A549 (cell line): ENCODE measurements around the gene LILRB4. TPM values are rescaled to one million over a fixed set of nuclear protein-coding genes. Genes with fewer than 3 reads are reported as not detected.
"Not testable (repeated sequence)": the region's sequence is repeated elsewhere in the genome, so short reads cannot be mapped to it uniquely, and the experiment has no call there.

Experiments used
- ATAC-seq, 2 experiments: fragments of 200-7000 bp in 1 of 2; fragments of >200 bp in 1 of 2; cut with Nextera tagmentation in 1 of 2; cut with Tn5 transposase in 1 of 2; 3 replicates each; pipeline versions ENCODE4 v1.8.0 to v1.9.1; 2018 to 2020; ENCODE audit warnings: mild to moderate bottlenecking in 1 of 2, moderate library complexity in 1 of 2
- CTCF ChIA-PET: fragments of 300-600 bp; sonication (Branson Sonifier 250); formaldehyde crosslinking; extraction: SDS; loops from one replicate; lab custom pipeline; 2021; ENCODE audit warnings: antibody characterized with exemption, inconsistent platforms; lab: Yijun Ruan, JAX
- POLR2A ChIA-PET: fragments of 350-600 bp; formaldehyde crosslinking; extraction: SDS; loops from one replicate; lab custom pipeline; 2021; ENCODE audit warnings: antibody characterized with exemption, inconsistent platforms; lab: Yijun Ruan, JAX
- DNase-seq, 2 experiments: peaks; one replicate each; pipeline versions ENCODE4 v3.0.0 to v3.0.0-alpha.2; 2011 to 2016; ENCODE audit warnings: low read depth in 1 of 2, low spot score in 1 of 2
- FAIRE-seq: peaks from 2 replicates; lab custom pipeline; 2011; peaks lifted over from hg19 to GRCh38; lab: Jason Lieb, UNC
- H3K27ac ChIP-seq, 2 experiments: fragments of >200 bp; sonication (Bioruptor Twin); formaldehyde crosslinking; 3 replicates each; pipeline ENCODE4 v1.5.1; 2016 to 2017
- H3K4me1 ChIP-seq: fragments of >200 bp; sonication (Bioruptor Twin); formaldehyde crosslinking; 3 replicates; pipeline ENCODE4 v1.6.1; 2016
- H3K4me2 ChIP-seq: fragments of >200 bp; sonication (Bioruptor Twin); formaldehyde crosslinking; 3 replicates; pipeline ENCODE4 v1.6.1; 2016
- H3K4me3 ChIP-seq: fragments of >200 bp; sonication (Bioruptor Twin); formaldehyde crosslinking; 3 replicates; pipeline ENCODE4 v1.5.1; 2016
- H3K9me3 ChIP-seq: fragments of >200 bp; sonication (Bioruptor Twin); formaldehyde crosslinking; 3 replicates; pipeline ENCODE4 v1.6.1; 2016
- CEBPB ChIP-seq, 2 experiments: fragments of >200 bp in 1 of 2; sonication (Bioruptor Twin) in 1 of 2; formaldehyde crosslinking in 1 of 2; IDR thresholded peaks; 2 replicates each; pipeline ENCODE4 v1.6.1; 2012 to 2016
- EHF ChIP-seq: fragments of 250-450 bp; sonication (Bioruptor Pico); IDR thresholded peaks from 2 replicates; pipeline ENCODE4 v1.5.0; 2020; ENCODE audit warnings: mild to moderate bottlenecking
- FOXS1 ChIP-seq: fragments of 250-450 bp; sonication (Bioruptor Pico); IDR thresholded peaks from 2 replicates; pipeline ENCODE4 v1.5.0; 2020; ENCODE audit warnings: mild to moderate bottlenecking, moderate library complexity
- HEYL ChIP-seq: fragments of 250-450 bp; sonication (Bioruptor Pico); IDR thresholded peaks from 2 replicates; pipeline ENCODE4 v1.8.0; 2021; ENCODE audit warnings: mild to moderate bottlenecking, moderate library complexity
- HOXA7 ChIP-seq: fragments of 250-450 bp; sonication (Bioruptor Pico); IDR thresholded peaks from 2 replicates; pipeline ENCODE4 v1.5.0; 2020; ENCODE audit warnings: mild to moderate bottlenecking, moderate library complexity
- HOXB13 ChIP-seq: fragments of 250-450 bp; sonication (Bioruptor Pico); IDR thresholded peaks from 2 replicates; pipeline ENCODE4 v1.5.0; 2020; ENCODE audit warnings: low read depth, mild to moderate bottlenecking, moderate library complexity
- MAZ ChIP-seq: fragments of 150-350 bp; IDR thresholded peaks from 2 replicates; pipeline ENCODE4 v1.6.1; 2014; ENCODE audit warnings: antibody characterized with exemption, low read depth, low read length, borderline replicate concordance
- NFE2L2 ChIP-seq: fragments of 150-350 bp; conservative IDR thresholded peaks from 2 replicates; pipeline ENCODE4 v1.6.1; 2014; ENCODE audit warnings: low read length
- NPAS2 ChIP-seq: fragments of 250-450 bp; sonication (Bioruptor Pico); IDR thresholded peaks from 2 replicates; pipeline ENCODE4 v1.8.0; 2022; ENCODE audit warnings: mild to moderate bottlenecking, moderate library complexity, borderline replicate concordance
- POLR2AphosphoS2 ChIP-seq: conservative IDR thresholded peaks from 2 replicates; pipeline ENCODE4 v1.6.1; 2012; ENCODE audit warnings: low read length, improper control_type of control experiment, inconsistent platforms
- RCOR1 ChIP-seq: fragments of 150-350 bp; IDR thresholded peaks from 2 replicates; pipeline ENCODE4 v1.6.1; 2014; ENCODE audit warnings: antibody characterized with exemption, low read length, low read depth
- SMC3 ChIP-seq: fragments of >200 bp; sonication (Bioruptor Twin); formaldehyde crosslinking; IDR thresholded peaks from 3 replicates; pipeline ENCODE4 v1.6.1; 2018; ENCODE audit warnings: inconsistent platforms
- TFCP2L1 ChIP-seq: fragments of 250-450 bp; sonication (Bioruptor Pico); IDR thresholded peaks from 2 replicates; pipeline ENCODE4 v1.5.0; 2021; ENCODE audit warnings: mild to moderate bottlenecking
- TP53 ChIP-seq: fragments of 250-450 bp; sonication (Bioruptor Pico); IDR thresholded peaks from 2 replicates; pipeline ENCODE4 v1.5.0; 2021; ENCODE audit warnings: mild to moderate bottlenecking, moderate library complexity
- WGBS: methylation state at CpG from one replicate; pipeline ENCODE4 v1.1.6; 2017; ENCODE audit errors: missing lambda C conversion rate; 5-methylcytosine and 5-hydroxymethylcytosine counted together
- polyA plus RNA-seq, 4 experiments: library from polyadenylated mRNA; depleted of rRNA in 3 of 4; stranded (reverse); fragments of >200 nt; fragmentation: RNase III in 1 of 4; extraction: RNeasy Plus Mini Kit Qiagen cat#74134 plus additional on column Dnase treatment in 1 of 4; gene quantifications; 2 replicates in 3 of 4; 3 replicates in 1 of 4; pipeline ENCODE4 v1.2.3, GENCODE V29; 2011 to 2017
- TF ChIP-seq, protein P1 (sequence below): fragments of >200 bp; sonication (Bioruptor Twin); formaldehyde crosslinking; IDR thresholded peaks from 2 replicates; pipeline ENCODE4 v1.6.1; 2016
- TF ChIP-seq, protein P2 (sequence below): fragments of 450-650 bp; IDR thresholded peaks from 2 replicates; pipeline ENCODE4 v1.6.1; 2014; ENCODE audit warnings: antibody characterized with exemption
- TF ChIP-seq, protein P3 (sequence below): fragments of 250-450 bp; sonication (Bioruptor Pico); IDR thresholded peaks from 2 replicates; pipeline ENCODE4 v1.5.0; 2021; ENCODE audit warnings: mild to moderate bottlenecking, moderate library complexity, borderline replicate concordance
- TF ChIP-seq, protein P4 (sequence below): fragments of 200-600 bp; sonication (generic); IDR thresholded peaks from 2 replicates; pipeline ENCODE4 v1.6.1; 2016; ENCODE audit warnings: antibody characterized with exemption, mild to moderate bottlenecking, moderate library complexity

The LILRB4 gene
- polyA plus RNA-seq, 2 of the 4 experiments (the other 2 are of a cell fraction): not detected

DNA sequence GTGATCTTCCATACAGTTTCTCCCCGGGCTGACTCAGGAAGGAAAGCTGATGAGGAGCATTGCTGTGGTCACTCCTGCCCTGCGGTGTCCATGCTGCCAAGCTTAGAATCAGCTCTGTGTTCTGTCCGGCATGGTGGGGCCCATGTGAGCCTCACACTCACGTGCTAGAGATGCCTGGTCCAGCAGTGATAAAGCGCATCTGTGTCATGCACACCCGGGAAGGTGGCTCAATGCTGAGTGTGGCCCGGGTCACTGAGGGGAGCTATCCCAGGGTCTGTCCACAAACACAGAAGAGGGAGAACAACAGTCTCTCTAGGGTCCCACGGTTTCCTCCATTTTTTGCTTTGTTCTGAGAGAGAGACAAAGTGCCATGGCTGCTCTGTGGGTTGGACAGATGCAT, 36.0 kb upstream of the LILRB4 start:
- POLR2A ChIA-PET: no interaction called here
- Histone ChIP-seq H3K4me1 (no peaks in the 10 kb centered on the region), H3K27ac (no peak overlapping the region), H3K4me2 (no peak overlapping the region), H3K9me3 (no peaks in the 10 kb centered on the region), H3K4me3 (no peak overlapping the region)
- no peak for ATAC-seq
- CTCF ChIA-PET: no interaction called here
- no peak for FAIRE-seq
- 26% methylated on average over 8 of the region's 8 CpGs for WGBS
- DNase-seq: no peak
- TF ChIP-seq EHF (CRISPR knock-in tag): no peak
- no peak for TF ChIP-seq FOXS1 (CRISPR knock-in tag)
- TF ChIP-seq TP53 (CRISPR knock-in tag): no peak
- no peak for TF ChIP-seq HOXB13 (CRISPR knock-in tag)
- TF ChIP-seq TFCP2L1: no peak
- TF ChIP-seq, protein P1, sequence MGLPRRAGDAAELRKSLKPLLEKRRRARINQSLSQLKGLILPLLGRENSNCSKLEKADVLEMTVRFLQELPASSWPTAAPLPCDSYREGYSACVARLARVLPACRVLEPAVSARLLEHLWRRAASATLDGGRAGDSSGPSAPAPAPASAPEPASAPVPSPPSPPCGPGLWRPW: no peak
- TF ChIP-seq MAZ: no peak
- TF ChIP-seq, protein P2, sequence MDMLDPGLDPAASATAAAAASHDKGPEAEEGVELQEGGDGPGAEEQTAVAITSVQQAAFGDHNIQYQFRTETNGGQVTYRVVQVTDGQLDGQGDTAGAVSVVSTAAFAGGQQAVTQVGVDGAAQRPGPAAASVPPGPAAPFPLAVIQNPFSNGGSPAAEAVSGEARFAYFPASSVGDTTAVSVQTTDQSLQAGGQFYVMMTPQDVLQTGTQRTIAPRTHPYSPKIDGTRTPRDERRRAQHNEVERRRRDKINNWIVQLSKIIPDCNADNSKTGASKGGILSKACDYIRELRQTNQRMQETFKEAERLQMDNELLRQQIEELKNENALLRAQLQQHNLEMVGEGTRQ: no peak
- no peak for TF ChIP-seq HOXA7 (CRISPR knock-in tag)
- TF ChIP-seq NFE2L2: no peak
- no peak for TF ChIP-seq RCOR1
- no peak for TF ChIP-seq SMC3
- TF ChIP-seq, protein P3, sequence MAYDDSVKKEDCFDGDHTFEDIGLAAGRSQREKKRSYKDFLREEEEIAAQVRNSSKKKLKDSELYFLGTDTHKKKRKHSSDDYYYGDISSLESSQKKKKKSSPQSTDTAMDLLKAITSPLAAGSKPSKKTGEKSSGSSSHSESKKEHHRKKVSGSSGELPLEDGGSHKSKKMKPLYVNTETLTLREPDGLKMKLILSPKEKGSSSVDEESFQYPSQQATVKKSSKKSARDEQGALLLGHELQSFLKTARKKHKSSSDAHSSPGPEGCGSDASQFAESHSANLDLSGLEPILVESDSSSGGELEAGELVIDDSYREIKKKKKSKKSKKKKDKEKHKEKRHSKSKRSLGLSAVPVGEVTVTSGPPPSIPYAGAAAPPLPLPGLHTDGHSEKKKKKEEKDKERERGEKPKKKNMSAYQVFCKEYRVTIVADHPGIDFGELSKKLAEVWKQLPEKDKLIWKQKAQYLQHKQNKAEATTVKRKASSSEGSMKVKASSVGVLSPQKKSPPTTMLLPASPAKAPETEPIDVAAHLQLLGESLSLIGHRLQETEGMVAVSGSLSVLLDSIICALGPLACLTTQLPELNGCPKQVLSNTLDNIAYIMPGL (CRISPR knock-in tag): no peak
- no peak for TF ChIP-seq POLR2AphosphoS2
- TF ChIP-seq HEYL: no peak
- TF ChIP-seq CEBPB (IDR thresholded peaks at IDR 0.05): no peak
- TF ChIP-seq NPAS2 (CRISPR knock-in tag): no peak
- TF ChIP-seq, protein P4, sequence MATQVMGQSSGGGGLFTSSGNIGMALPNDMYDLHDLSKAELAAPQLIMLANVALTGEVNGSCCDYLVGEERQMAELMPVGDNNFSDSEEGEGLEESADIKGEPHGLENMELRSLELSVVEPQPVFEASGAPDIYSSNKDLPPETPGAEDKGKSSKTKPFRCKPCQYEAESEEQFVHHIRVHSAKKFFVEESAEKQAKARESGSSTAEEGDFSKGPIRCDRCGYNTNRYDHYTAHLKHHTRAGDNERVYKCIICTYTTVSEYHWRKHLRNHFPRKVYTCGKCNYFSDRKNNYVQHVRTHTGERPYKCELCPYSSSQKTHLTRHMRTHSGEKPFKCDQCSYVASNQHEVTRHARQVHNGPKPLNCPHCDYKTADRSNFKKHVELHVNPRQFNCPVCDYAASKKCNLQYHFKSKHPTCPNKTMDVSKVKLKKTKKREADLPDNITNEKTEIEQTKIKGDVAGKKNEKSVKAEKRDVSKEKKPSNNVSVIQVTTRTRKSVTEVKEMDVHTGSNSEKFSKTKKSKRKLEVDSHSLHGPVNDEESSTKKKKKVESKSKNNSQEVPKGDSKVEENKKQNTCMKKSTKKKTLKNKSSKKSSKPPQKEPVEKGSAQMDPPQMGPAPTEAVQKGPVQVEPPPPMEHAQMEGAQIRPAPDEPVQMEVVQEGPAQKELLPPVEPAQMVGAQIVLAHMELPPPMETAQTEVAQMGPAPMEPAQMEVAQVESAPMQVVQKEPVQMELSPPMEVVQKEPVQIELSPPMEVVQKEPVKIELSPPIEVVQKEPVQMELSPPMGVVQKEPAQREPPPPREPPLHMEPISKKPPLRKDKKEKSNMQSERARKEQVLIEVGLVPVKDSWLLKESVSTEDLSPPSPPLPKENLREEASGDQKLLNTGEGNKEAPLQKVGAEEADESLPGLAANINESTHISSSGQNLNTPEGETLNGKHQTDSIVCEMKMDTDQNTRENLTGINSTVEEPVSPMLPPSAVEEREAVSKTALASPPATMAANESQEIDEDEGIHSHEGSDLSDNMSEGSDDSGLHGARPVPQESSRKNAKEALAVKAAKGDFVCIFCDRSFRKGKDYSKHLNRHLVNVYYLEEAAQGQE: no peak

DNA sequence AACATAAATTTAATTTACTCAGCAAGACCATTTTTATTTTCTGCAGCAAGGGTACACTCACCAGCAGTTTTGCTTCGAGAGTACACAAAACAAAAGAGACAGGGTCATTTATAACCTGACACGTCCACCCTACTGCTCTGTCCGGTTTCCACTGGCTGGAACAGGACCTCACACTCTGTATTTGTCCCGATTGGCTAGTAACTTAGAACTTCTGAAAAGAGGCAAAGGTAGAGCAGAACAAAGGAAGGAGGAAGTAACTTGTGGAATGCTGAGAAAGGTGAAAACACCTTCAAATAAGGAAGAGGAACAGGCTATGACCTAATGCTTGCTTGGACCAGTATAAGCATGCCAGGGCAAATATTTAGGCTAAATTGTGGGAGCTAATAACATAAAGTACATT, 34.9 kb upstream of the LILRB4 start:
- H3K4me1 ChIP-seq, DNase-seq, POLR2A ChIA-PET, FAIRE-seq, H3K27ac ChIP-seq, H3K4me3 ChIP-seq, H3K9me3 ChIP-seq, ATAC-seq, H3K4me2 ChIP-seq: not testable (repeated sequence)
- CTCF ChIA-PET: interaction anchor here (0.8 kb wide), 1 partner anchor 10 kb away, joined by 3 read pairs; no protein-coding TSS in a partner anchor
- 2% methylated on average over 4 of the region's 4 CpGs for WGBS

DNA sequence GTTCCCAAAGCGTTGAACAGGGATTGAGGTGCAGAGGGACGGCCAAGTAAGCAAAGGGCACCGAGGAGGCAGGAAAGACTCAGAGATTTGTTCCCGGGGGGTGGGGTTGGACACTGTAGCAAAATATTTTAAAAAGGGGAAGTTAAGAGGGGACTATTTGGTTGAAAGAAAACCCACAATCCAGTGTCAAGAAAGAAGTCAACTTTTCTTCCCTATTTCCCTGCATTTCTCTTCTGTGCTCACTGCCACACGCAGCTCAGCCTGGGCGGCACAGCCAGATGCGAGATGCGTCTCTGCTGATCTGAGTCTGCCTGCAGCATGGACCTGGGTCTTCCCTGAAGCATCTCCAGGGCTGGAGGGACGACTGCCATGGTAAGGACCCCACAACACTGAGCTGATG, 32.5 kb upstream of the LILRB4 start, which contains the start of gene LILRB1:
Gene LILRB1 (plus strand): TSS at position 223 of the 400 bp plus-strand sequence. CDS start 590 bp downstream, outside the sequence.
- ATAC-seq, DNase-seq, H3K4me1 ChIP-seq, H3K27ac ChIP-seq, FAIRE-seq, H3K4me2 ChIP-seq, POLR2A ChIA-PET, H3K9me3 ChIP-seq, H3K4me3 ChIP-seq: not testable (repeated sequence)
- 35% methylated on average over 9 of the region's 9 CpGs for WGBS
- CTCF ChIA-PET: interaction anchor here (1.6 kb wide), 1 partner anchor 22 kb away, joined by 4 read pairs; no protein-coding TSS in a partner anchor
